Right lung (tissue), 5 donors: ENCODE data around the gene CABLES2. TPM values are rescaled to one million over a fixed set of nuclear protein-coding genes. Genes with fewer than 3 reads are reported as not detected.

ENCODE experiments used
- DNase-seq, 2 donors: peaks; one replicate each; pipeline ENCODE4 v3.0.0-alpha.2; 2013
- polyA plus RNA-seq, 5 donors: library from polyadenylated mRNA; unstranded; fragments of 120-200 nt; gene quantifications; one replicate each; pipeline versions ENCODE4 v1.2.1 to v1.2.3, GENCODE V29; 2013; ENCODE audit warnings: inconsistent platforms in 1 of 5, low replicate concordance in 1 of 5; ENCODE audit not compliant: insufficient read length in 5 of 5, insufficient read depth in 1 of 5

The CABLES2 gene
- polyA plus RNA-seq, 5 donors: 11.9 to 14.8 (median 14.7) TPM

- no peak for DNase-seq
These were observed 1.7 kb downstream of the CABLES2 start for GRCh38 chr20:62405108-62405980.

- no peak for DNase-seq
These were observed 2.4 kb downstream of the CABLES2 start for GRCh38 chr20:62404761-62405107.

- no peak for DNase-seq
These were observed 2.9 kb downstream of the CABLES2 start for GRCh38 chr20:62404112-62404665.

- no peak for DNase-seq
These were observed 3.8 kb downstream of the CABLES2 start for GRCh38 chr20:62403331-62403730.

GRCh38 chr20:62402456-62403150 is 4.5 kb downstream of the CABLES2 start:
- no peak for DNase-seq

- DNase-seq: no peak
These were observed 5.7 kb downstream of the CABLES2 start for GRCh38 chr20:62401331-62401779.

DNA sequence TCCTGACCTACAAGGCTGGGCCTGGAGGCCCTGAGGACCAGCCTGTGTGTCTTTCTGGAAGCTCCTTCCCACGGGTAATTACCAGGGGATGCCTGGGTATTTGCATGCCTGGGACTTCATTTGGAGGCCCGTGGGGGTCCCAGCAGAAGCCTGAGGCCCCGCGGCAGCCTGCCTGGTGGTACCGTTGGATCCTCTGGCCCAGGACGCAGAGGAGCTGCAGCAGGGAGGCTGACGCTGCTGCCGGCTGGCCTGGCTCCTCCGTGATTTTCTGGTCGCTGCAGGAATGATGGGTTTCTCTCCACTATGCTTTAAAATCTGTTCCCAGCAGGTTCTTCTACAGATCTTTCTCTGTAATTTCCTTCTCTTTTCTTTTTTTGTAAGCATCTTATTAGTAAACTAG is 6.5 kb downstream of the CABLES2 start:
- no peak for DNase-seq

GRCh38 chr20:62400021-62400420 is 7.1 kb downstream of the CABLES2 start:
- no peak for DNase-seq

DNA sequence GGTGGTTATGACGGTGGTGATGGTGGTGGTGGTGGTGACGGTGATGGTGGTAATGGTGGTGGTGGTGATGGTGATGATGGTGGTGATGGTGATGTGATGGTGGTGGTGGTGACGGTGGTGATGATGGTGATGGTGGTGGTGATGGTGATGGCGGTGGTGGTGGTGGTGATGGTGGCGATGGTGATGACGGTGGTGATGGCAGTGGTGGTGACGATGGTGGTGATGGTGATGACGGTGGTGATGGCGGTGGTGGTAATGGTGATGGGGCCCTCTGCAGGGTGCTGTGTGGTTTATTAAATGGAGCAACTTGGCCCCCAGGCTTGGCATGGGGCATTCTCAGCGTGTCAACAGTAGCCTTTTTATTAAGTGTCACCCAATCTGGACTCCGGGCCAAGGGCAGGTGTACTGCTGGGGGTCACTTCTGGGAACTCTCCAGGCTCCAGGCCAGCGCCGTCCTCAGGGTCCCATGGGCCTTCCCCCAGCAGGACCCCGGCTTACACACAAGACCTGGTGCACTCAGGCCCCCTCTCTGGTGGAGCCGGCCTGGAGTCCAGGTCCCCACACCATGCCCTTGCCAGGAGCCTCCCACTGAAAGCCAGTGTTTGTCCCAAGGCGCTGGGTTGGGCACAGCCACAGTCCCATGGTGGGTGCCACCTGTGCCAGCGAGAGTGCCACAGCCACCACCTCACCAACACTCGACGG is 8.8 kb downstream of the CABLES2 start:
- no peak for DNase-seq

DNA sequence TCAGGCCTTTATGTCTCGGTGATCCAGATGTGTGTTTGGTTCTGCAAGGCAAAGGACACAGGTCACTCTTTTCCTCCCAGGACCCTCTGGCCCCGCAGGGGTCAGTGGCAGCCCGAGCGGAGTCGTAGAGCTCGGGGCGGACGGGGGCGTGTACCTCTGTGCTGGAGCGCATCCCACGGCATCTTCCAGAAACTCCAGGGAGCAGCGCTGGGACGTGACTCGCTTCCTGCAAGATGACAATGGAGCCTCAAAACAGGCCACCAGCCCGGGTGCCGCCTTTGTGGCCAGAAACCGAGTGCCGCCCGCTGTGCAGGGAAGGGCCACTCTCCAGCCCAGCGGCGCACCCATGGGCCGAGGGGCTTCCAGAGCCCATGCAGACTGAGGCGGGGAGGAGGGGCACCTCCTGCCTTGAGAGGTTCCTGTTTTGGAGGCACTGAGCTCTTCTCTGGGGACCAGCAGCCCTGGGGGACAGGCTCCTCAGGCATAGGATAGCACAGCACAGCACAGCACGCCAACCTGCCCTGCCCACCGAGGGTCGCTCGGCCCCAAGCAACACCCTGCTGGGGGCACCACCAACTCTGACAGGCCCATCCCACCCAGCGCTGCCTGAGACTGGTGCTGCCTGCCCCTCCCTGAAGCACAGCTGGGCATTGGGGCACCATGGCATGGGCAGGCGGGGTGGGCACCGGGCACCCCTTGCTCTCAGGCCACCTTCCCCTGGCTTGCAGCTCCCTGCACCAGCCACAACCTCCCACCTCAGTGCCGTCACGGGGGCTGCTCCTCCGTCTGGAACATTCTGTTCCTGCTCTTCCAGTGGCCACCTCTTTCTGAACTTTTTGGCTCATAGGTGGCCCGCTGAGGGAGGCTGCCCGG is 10.5 kb downstream of the CABLES2 start:
- no peak for DNase-seq

- DNase-seq: no peak
These were observed 11.5 kb downstream of the CABLES2 start for GRCh38 chr20:62395311-62396242.

- no peak for DNase-seq
These were observed 12.5 kb downstream of the CABLES2 start for GRCh38 chr20:62394248-62395245.

DNA sequence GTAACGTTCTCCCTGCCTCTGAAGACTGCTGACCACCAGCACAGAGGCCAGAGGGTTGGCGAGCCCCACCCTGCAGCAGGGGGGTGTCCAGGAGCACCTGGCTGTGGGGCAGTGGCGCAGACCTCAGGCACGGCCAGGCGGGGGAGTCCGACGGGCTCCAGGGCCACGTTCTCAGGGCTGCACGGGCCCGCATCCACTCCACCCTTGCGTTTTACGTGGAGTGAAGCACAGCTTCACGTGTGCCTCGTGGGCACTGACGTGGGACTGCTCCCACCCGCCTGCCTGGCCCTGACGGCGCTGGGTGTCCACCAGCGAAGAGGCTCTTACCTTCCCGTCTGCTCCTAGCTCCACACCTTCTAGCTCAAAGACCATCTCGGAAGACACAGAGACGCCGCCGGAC is 13.3 kb downstream of the CABLES2 start:
- DNase-seq: no peak

- no peak for DNase-seq
These were observed 13.8 kb downstream of the CABLES2 start for GRCh38 chr20:62393335-62393665.

GRCh38 chr20:62392621-62393334 is 14.3 kb downstream of the CABLES2 start:
- no peak for DNase-seq

DNA sequence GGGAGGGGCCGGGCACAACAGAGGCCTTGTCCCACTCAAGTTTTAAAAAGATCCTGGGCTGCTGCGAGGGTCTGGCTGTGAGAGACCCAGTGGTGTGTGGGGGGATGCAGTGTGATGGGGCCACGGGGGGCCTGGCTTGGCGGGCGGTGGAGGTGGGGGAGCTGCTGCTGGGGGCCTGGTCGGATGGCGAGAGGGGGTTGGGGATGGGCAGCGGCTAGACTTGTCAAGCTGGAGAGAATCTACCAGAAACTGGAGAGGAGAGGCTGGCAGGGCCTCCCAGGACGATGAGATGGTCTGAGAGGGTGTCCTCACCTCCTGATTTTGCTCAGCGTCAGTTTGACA is 15.0 kb downstream of the CABLES2 start:
- no peak for DNase-seq

- no peak for DNase-seq
These were observed 15.7 kb downstream of the CABLES2 start for GRCh38 chr20:62391165-62392076.
